ENCODE measurements around the gene RUFY3. TPM values are rescaled to one million over a fixed set of nuclear protein-coding genes. Genes with fewer than 3 reads are reported as not detected.

RUFY3 gene
- total and polyA plus RNA-seq, 2 of the 13 experiments (the other 11 are each of a cell fraction or from before 2014, with no cell fraction given): 17.9 to 25.3 TPM

DNA sequence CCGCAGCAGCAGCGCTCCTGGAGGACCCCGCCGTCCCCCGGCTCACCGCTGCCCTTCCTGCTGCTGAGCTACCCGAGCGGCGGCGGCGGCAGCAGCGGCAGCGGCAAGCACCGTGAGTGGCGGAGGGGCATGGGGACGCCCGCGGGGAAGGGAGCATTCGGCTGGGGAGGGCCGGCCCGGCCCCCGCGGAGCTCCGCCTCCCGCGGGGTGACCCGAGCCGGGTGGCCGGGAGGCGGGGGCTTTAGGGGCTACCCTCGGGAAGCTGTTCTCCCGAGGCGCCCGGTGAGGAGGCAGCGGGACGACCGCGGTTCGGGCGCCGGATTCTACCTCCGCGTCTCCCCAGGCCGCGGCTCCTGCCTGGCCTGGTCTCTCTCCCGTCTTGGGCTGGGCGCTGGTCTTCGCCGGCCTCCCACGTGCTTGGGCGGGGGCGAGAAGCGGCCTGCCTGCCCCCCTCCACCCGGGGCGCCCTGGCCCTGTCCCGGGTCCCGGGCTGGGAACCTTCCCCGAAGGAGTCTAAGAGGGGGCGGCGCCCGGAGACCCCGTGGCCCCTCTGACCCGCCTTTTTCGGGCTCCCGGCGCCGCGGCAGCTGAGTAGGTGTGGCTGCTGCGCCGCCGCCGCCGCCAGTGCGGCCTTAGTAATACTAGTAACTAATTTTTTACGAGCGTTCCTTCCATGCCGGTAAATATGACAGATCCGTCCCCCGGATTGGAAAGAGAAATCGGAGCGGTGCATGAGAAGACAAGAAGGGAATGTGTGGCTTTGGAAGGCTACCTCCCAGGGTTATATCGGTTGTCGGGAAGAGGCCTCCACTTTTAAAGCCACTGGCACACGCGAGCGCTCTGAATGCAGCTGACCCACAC lies 16.4 kb upstream of the RUFY3 start (continued):
- TF ChIP-seq, protein P1, sequence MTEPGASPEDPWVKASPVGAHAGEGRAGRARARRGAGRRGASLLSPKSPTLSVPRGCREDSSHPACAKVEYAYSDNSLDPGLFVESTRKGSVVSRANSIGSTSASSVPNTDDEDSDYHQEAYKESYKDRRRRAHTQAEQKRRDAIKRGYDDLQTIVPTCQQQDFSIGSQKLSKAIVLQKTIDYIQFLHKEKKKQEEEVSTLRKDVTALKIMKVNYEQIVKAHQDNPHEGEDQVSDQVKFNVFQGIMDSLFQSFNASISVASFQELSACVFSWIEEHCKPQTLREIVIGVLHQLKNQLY (CRISPR knock-in tag; IDR thresholded peaks at IDR 0.05): no peak
- TF ChIP-seq YEATS4 (CRISPR knock-in tag; IDR thresholded peaks at IDR 0.05; ENCODE audit: borderline replicate concordance): peak; percentile 67
- TF ChIP-seq BRD4 (CRISPR knock-in tag; IDR thresholded peaks at IDR 0.05): no peak
- TF ChIP-seq, protein P2, sequence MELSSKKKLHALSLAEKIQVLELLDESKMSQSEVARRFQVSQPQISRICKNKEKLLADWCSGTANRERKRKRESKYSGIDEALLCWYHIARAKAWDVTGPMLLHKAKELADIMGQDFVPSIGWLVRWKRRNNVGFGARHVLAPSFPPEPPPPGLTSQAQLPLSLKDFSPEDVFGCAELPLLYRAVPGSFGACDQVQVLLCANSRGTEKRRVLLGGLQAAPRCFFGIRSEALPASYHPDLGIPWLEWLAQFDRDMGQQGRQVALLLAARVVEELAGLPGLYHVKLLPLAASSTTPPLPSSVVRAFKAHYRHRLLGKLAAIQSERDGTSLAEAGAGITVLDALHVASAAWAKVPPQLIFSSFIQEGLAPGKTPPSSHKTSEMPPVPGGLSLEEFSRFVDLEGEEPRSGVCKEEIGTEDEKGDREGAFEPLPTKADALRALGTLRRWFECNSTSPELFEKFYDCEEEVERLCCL (CRISPR knock-in tag; IDR thresholded peaks at IDR 0.05; ENCODE audit: borderline replicate concordance): no peak
- TF ChIP-seq, protein P3, sequence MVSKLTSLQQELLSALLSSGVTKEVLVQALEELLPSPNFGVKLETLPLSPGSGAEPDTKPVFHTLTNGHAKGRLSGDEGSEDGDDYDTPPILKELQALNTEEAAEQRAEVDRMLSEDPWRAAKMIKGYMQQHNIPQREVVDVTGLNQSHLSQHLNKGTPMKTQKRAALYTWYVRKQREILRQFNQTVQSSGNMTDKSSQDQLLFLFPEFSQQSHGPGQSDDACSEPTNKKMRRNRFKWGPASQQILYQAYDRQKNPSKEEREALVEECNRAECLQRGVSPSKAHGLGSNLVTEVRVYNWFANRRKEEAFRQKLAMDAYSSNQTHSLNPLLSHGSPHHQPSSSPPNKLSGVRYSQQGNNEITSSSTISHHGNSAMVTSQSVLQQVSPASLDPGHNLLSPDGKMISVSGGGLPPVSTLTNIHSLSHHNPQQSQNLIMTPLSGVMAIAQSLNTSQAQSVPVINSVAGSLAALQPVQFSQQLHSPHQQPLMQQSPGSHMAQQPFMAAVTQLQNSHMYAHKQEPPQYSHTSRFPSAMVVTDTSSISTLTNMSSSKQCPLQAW (CRISPR knock-in tag; IDR thresholded peaks at IDR 0.05): no peak
- TF ChIP-seq, protein P4, sequence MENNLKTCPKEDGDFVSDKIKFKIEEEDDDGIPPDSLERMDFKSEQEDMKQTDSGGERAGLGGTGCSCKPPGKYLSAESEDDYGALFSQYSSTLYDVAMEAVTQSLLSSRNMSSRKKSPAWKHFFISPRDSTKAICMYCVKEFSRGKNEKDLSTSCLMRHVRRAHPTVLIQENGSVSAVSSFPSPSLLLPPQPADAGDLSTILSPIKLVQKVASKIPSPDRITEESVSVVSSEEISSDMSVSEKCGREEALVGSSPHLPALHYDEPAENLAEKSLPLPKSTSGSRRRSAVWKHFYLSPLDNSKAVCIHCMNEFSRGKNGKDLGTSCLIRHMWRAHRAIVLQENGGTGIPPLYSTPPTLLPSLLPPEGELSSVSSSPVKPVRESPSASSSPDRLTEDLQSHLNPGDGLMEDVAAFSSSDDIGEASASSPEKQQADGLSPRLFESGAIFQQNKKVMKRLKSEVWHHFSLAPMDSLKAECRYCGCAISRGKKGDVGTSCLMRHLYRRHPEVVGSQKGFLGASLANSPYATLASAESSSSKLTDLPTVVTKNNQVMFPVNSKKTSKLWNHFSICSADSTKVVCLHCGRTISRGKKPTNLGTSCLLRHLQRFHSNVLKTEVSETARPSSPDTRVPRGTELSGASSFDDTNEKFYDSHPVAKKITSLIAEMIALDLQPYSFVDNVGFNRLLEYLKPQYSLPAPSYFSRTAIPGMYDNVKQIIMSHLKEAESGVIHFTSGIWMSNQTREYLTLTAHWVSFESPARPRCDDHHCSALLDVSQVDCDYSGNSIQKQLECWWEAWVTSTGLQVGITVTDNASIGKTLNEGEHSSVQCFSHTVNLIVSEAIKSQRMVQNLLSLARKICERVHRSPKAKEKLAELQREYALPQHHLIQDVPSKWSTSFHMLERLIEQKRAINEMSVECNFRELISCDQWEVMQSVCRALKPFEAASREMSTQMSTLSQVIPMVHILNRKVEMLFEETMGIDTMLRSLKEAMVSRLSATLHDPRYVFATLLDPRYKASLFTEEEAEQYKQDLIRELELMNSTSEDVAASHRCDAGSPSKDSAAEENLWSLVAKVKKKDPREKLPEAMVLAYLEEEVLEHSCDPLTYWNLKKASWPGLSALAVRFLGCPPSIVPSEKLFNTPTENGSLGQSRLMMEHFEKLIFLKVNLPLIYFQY (CRISPR knock-in tag; IDR thresholded peaks at IDR 0.05; ENCODE audit: borderline replicate concordance): peak; percentile 76; the same call in 1 of the 2 replicates
- peak; percentile 77 for TF ChIP-seq ASH2L (IDR thresholded peaks at IDR 0.05; ENCODE audit: insufficient read length, low read depth, low read length)
- peak; percentile 19; the same call in 1 of the 2 replicates for TF ChIP-seq MED1 (CRISPR knock-in tag; IDR thresholded peaks at IDR 0.05)
- no peak for TF ChIP-seq ZNF121 (CRISPR knock-in tag; IDR thresholded peaks at IDR 0.05)
- no peak for TF ChIP-seq TRIM24 (CRISPR knock-in tag; IDR thresholded peaks at IDR 0.05)
- peak; percentile 53 for TF ChIP-seq HDAC1 (CRISPR knock-in tag; IDR thresholded peaks at IDR 0.05)
- TF ChIP-seq ZNF343 (CRISPR knock-in tag; IDR thresholded peaks at IDR 0.05): no peak
- no peak; the same call in 1 of the 2 replicates for TF ChIP-seq CBFB (CRISPR knock-in tag; IDR thresholded peaks at IDR 0.05)
- TF ChIP-seq KLF12 (CRISPR knock-in tag; IDR thresholded peaks at IDR 0.05; ENCODE audit: borderline replicate concordance): peak; percentile 90
